ENCODE measurements around the gene VAV3.

VAV3 gene

DNA sequence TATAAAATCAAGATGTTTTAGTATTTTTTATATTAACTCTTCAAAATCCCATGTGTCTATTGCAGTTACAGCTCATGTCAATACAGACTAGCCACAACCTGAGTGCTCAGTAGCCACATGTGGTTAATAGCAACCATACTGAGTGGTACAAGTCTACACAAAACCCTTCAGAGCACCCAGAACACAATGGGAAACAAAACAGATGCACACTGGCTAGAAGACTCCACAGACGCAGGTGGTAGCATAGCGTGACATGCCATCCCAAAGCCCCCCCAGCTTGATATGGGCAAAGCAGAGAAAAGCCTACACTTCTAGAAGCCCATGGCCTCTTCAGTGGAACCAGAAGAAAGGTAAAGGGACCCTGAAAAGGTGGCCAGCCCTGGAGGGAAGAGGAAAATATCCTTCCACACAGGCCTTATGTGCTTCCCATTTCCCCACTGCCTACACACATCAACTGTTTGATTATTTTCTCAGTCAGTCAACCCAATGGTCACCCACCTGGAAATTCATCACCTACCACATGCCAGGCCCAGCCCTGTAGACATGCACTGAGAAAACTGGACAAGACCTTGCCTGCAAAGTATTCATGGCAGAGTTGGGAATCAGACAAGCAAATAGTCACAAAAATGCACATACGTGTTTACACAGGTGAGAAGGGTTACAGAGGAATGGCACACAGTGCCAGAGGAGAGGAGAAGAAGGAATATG lies 175.0 kb downstream of the VAV3 start:
- DNase-seq (ENCODE audit: low spot score): no peak

GRCh38 chr1:107788206-107789202 lies 176.5 kb downstream of the VAV3 start:
- DNase-seq (ENCODE audit: low spot score): no peak

DNA sequence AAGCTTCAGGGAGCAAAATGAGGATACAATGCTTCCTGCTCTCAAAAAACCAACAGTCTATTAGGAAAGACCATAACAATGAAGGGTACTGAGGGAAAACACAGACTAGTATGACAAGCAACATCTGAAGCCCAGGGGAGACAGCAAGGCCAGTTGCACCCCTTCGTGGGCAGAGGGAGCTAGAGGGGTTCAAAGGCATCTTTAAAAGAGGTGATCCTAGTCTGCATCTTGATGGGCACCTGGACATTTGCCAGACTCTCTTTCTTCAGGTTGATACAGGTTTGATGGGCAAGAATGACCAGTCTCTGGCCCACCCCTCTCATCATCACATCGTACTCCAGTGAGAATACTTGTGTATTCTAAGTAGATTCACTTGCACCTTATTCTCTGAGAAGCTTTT lies 177.7 kb downstream of the VAV3 start:
- DNase-seq (ENCODE audit: low spot score): no peak

- no peak for DNase-seq (ENCODE audit: low spot score)
Measured at GRCh38 chr1:107786203-107786845, 178.7 kb downstream of the VAV3 start.

DNA sequence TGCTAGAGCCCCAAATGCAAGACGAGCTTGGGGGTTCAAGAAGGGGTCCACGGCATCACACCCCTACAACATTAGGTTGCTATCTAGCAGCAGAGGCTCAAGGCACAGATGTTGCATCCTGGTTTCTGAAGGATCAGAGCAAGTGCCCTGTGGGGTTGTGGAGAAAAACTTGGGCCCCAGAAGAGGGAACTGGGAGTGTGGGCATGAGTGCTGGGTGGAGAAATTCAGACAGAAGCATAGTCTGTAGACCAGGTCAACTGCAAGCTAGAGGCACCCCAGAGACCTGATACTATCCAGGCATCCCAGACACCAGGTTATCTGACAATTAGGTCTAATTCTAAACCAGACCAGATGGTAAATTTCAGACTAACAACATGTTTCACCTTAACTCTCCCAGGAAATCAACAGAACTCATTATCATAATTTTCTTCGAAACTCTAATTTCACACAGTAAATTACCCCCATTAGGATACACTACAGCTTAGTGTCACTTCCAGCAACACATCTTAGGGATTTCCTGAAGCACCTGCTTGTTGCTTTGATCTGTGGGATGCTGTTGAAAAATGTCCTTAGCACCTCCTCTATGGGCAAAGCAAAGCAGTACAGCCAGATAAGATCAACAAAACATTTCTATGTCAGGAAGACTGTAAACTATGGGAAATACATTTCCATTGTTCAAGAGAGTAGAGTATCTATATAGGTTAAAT lies 179.3 kb downstream of the VAV3 start:
- no peak for DNase-seq (ENCODE audit: low spot score)

- DNase-seq (ENCODE audit: low spot score): no peak
Measured at GRCh38 chr1:107782217-107782845, 182.6 kb downstream of the VAV3 start.

DNA sequence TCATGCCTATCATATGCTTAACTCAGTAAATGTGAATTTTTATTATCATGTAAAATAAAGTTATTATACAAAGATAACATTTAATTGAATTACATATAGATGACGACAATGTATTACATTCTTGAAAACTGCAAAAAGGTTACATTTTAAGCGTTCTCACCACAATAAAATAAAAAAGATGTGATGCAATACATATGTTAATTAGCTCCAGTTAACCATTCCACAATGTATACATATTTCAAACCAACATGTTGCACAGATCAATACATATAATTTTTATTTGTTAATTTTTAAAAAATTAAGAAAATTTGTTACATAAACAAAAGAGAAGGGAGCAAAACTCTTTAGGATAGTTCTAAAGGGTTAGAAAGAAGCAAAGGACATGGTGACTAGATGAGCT lies 183.7 kb downstream of the VAV3 start:
- no peak for DNase-seq (ENCODE audit: low spot score)

DNA sequence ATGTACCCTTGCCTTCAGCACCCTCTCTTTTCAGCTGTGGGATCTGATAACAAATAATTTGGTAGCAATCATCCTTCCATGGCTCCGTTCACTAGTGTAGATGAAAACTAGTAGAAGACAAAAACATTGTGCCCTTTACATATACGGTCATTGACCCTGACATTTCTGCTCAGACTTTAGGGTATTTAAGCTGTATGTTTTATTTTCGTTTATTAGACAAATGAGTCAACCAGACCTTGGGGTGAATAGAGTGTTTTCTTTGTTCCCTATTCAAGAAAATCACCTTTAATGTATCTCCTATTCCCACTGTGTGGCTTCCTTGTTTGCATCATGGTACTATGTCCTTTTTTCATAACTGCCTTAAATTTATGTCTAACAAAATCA lies 187.3 kb downstream of the VAV3 start:
- DNase-seq (ENCODE audit: low spot score): no peak

DNA sequence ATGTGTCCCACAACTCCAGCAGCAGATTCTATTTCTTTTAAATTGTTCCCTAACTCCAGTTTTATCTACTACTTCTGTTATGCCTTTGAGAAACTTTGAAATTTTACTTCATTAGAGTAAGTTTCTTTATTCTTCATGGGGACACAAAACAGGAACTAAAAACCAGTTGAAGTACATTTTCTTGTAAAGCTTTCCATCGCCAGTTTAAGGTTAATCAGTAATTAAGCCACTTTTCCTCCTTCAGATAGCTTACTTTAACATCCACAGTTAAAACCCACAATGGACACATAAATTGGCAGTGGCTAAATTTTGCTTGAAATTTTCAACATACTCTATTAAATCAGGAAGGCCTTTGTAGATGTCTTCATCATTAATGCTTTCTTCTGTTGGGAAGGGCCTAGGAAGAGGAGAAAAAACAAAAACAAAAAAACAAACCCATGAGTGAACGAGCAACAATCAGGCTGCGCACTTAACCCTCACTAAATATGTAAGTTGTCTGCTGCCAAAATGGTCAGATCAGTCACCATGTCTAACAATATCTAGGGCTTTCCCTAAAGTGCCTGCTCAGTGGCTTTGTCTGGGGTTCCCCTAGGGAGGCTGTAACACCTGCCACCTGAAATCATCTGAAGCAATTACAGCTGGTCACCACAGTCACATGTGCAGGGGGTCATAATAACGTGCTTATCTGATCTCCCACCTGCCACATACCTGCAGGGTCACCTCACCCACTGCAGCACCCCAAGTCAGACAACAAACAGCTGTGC lies 187.9 kb downstream of the VAV3 start:
- DNase-seq (ENCODE audit: low spot score): peak; percentile 59

DNA sequence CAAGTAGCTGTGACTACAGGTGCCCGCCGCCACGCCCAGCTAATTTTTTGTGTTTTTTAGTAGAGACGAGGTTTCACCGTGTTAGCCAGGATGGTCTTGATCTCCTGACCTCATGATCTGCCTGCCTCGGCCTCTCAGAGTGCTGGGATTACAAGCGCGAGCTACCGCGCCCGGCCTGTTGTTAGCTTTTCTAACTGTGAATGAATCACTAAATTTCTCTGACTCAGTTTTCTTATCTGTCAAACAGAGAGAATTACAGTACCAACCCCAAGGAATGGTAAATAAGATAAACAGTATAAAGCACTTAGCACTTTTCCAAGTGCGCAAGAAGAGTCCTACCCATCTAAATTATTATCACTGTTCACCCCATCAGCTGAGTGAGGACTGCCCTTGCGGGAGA lies 193.6 kb downstream of the VAV3 start:
- no peak for DNase-seq (ENCODE audit: low spot score)

DNA sequence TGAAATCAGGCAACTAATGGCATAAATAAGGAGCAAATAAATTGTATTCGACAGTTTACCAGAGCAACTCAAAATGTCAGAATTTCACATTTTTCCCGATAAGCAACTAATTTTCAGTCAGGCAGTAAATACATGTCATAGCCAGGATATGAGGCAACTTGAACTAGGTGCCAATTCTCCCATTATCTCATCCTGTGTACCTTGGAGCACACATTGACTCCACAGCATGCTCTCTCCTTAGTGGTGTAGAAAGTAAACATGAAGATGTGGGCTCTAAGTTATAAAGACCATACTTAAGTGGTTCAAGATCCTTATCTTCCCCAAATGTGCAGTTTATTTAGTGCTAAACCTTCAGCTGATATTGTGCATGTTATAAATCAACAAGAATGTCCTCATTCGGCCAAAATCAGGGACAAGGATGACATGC lies 197.8 kb downstream of the VAV3 start:
- DNase-seq (ENCODE audit: low spot score): no peak

- DNase-seq (ENCODE audit: low spot score): no peak
Measured at GRCh38 chr1:107766533-107766932, 198.4 kb downstream of the VAV3 start.

DNA sequence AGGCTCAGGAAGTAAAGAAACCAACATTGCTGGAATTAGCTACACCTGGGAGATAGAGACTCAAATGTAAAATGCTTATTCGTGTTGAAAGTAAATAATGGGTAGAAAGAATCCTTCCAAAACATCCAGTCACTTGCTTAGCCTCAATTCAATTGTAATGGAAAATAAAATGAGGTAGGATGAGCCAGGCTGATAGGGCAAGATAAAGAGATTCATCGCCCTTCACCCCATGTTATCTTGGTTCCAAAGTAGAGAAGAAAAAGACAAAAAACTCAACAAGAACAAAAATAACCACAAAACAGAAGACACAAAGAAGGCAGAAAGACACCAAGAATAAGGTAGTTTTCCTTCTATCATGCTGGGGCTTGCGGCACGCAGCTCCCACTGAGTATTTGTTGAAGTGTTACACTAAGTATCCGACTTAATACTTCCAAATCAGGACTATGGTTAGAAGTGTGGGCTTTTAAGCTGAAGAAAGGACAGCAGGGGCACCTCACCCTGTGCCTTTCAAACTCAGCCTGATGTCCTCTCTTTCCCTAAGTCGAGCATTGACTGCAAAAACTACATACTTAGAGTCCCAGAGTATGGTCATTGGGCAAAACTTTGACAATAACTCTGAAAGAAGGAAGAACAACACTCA lies 202.1 kb downstream of the VAV3 start:
- no peak for DNase-seq (ENCODE audit: low spot score)

- no peak for DNase-seq (ENCODE audit: low spot score)
Measured at GRCh38 chr1:107760065-107760464, 204.9 kb downstream of the VAV3 start.

DNA sequence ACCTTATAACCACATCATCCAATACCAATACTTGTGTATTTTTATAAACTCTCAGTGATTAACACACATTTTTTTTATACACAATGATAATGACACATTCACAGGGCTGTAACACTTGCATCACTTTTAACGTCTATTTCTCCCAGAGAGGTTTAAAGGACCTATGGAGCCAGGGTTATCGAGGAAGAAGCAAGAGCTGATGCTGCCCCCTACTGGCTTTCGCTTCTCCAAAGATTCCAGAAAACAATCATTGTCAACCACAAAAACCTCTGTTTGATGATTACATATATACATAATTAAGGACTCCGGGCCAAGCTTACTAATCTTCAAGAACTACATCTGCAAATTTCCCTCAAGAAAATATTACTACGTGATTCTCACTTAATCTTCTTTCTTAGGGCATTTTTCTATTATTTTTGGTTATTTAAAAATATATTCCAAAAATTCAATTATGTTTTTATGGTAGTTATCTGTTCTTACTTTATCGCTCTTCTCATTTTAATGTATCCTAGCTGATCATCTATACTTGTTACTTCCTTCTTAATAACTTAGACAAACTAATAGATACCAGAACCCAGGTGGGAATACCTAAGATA lies 214.5 kb downstream of the VAV3 start:
- peak; percentile 20 for DNase-seq (ENCODE audit: low spot score)

- no peak for DNase-seq (ENCODE audit: low spot score)
Measured at GRCh38 chr1:107748531-107748930, 216.4 kb downstream of the VAV3 start.

- no peak for DNase-seq (ENCODE audit: low spot score)
Measured at GRCh38 chr1:107741242-107741641, 223.7 kb downstream of the VAV3 start.

DNA sequence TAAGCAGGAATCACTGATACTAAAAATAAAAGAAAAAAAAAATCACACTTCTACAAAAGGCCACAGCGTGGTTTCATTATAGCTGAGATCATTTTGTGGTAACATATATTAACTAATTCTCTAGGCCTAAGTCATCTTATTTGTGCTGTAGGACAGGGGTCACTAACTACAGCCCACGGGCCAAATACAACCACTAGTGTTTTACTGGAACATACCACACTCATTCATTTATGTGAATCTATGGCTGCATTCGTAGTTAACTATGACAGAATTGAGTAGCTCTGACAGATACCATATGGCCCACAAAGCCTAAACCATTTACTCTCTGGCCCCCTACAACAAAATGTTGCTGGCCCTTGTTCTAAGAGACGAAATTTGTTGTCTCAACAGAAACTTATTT lies 224.4 kb downstream of the VAV3 start:
- DNase-seq (ENCODE audit: low spot score): no peak

DNA sequence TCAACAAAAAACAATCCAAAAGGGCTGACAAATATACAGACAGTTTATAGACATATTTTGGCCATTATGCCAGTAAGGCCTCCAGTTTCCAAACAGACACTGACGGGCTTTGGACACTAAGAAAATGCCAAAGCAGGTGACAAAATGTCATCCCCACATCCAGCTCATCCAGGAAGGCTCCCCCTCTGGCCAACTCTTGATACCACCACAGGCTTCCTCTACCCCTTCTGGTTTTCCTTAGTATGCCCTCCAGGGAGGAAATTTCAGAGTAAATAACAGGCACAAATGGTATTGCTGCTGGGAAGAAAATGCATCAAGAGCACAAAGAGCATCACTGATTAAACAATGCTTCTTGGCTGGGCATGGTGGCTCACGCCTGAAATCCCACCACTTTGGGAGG lies 225.3 kb downstream of the VAV3 start:
- DNase-seq (ENCODE audit: low spot score): no peak

GRCh38 chr1:107739201-107739600 lies 225.8 kb downstream of the VAV3 start:
- DNase-seq (ENCODE audit: low spot score): peak; percentile 38

All from germinal center (tissue), 1 donor.